ENCODE results near the gene OXA1L. TPM values are rescaled to one million over a fixed set of nuclear protein-coding genes. Genes with fewer than 3 reads are reported as not detected.
A peak's percentile ranks its signal among the peaks of the same experiment; 100 is the strongest.

The OXA1L gene
- total RNA-seq, 1 experiment from 2014 or later, result 110 TPM

GRCh38 chr14:22794551-22794951 lies 28.1 kb downstream of the OXA1L start:
- H3K4me1 ChIP-seq, result peaks cover 71% of the 10 kb centered on the region
- intact Hi-C loops (cut with micrococcal nuclease; ENCODE audit: unreplicated experiment), result no loop called here
- DNase-seq, result no peak
- peaks cover 85% of the 10 kb centered on the region for H3K36me3 Mint-ChIP-seq (ENCODE audit: insufficient read depth, unreplicated experiment)
- no TSS peak for BruUV-seq (replicated peaks)
- H3K36me3 ChIP-seq (ENCODE audit: control insufficient read depth, insufficient read depth, low read length), result peaks cover 2% of the 10 kb centered on the region; the same call in 1 of the 2 replicates
- no peak overlapping the region for H3K4me3 ChIP-seq (ENCODE audit: low read depth, low read length)
- H3K9me3 Mint-ChIP-seq (ENCODE audit: unreplicated experiment), result no peaks in the 10 kb centered on the region
- POLR2A ChIA-PET, result interaction anchor here (0.5 kb wide), 1 partner anchor 11 kb away, joined by 7 read pairs; no protein-coding TSS in a partner anchor
- CTCF ChIA-PET, result interaction anchor here (1.3 kb wide), 1 partner anchor 13 kb away, joined by 4 read pairs; no protein-coding TSS in a partner anchor
- H3K27me3 Mint-ChIP-seq (ENCODE audit: insufficient read depth, unreplicated experiment), result no peaks in the 10 kb centered on the region
- no peaks in the 10 kb centered on the region for H3K27me3 ChIP-seq (replicated peaks; ENCODE audit: control insufficient read depth, insufficient read depth, low read length)
- H3K9me3 ChIP-seq, result no peaks in the 10 kb centered on the region
- peaks cover 58% of the 10 kb centered on the region for H3K4me1 Mint-ChIP-seq (ENCODE audit: low read depth, unreplicated experiment)
- no peak for TF ChIP-seq CTCF (IDR thresholded peaks at IDR 0.05; ENCODE audit: insufficient read depth in 1 of 2, low read depth in 1 of 2, low read length in 1 of 2, severe bottlenecking in 1 of 2, unreplicated experiment in 1 of 2)
- no peak overlapping the region for H3K4me3 Mint-ChIP-seq (ENCODE audit: unreplicated experiment)
- H3K27ac Mint-ChIP-seq (ENCODE audit: unreplicated experiment), result peak overlapping the region; percentile 89

- Mint-ChIP-seq H3K27me3 (ENCODE audit: insufficient read depth, unreplicated experiment) (no peaks in the 10 kb centered on the region), H3K9me3 (ENCODE audit: unreplicated experiment) (no peaks in the 10 kb centered on the region), H3K4me1 (ENCODE audit: low read depth, unreplicated experiment) (peaks cover 67% of the 10 kb centered on the region), H3K27ac (ENCODE audit: unreplicated experiment) (peak overlapping the region; percentile 89), H3K4me3 (ENCODE audit: unreplicated experiment) (peak overlapping the region; percentile 43), H3K36me3 (ENCODE audit: insufficient read depth, unreplicated experiment) (peaks cover 88% of the 10 kb centered on the region)
- no peak for TF ChIP-seq CTCF (IDR thresholded peaks at IDR 0.05; ENCODE audit: insufficient read depth in 1 of 2, low read depth in 1 of 2, low read length in 1 of 2, severe bottlenecking in 1 of 2, unreplicated experiment in 1 of 2)
- ChIA-PET POLR2A (no interaction called here), CTCF (interaction anchor here (0.6 to 0.9 kb wide), 2 partner anchors 11 to 13 kb away, joined by 3 read pairs; no protein-coding TSS in a partner anchor)
- H3K27me3 ChIP-seq (replicated peaks; ENCODE audit: control insufficient read depth, insufficient read depth, low read length), result no peaks in the 10 kb centered on the region
- TSS peak; percentile 64 for BruUV-seq (replicated peaks)
- H3K36me3 ChIP-seq (ENCODE audit: control insufficient read depth, insufficient read depth, low read length), result peaks cover 2% of the 10 kb centered on the region; the same call in 1 of the 2 replicates
- H3K4me3 ChIP-seq (ENCODE audit: low read depth, low read length), result no peak overlapping the region
- intact Hi-C loops (cut with micrococcal nuclease; ENCODE audit: unreplicated experiment), result no loop called here
- H3K9me3 ChIP-seq, result no peaks in the 10 kb centered on the region
- peak in 1 of 2 experiments; percentile 56 for DNase-seq
- H3K4me1 ChIP-seq, result peaks cover 66% of the 10 kb centered on the region
Observed at GRCh38 chr14:22796087-22796707, 29.7 kb downstream of the OXA1L start.

- Histone ChIP-seq H3K9me3 (no peaks in the 10 kb centered on the region), H3K4me1 (peaks cover 69% of the 10 kb centered on the region), H3K27me3 (replicated peaks; ENCODE audit: control insufficient read depth, insufficient read depth, low read length) (no peaks in the 10 kb centered on the region), H3K36me3 (ENCODE audit: control insufficient read depth, insufficient read depth, low read length) (peaks cover 2% of the 10 kb centered on the region; the same call in 1 of the 2 replicates), H3K4me3 (ENCODE audit: low read depth, low read length) (no peak overlapping the region)
- no peak for TF ChIP-seq CTCF (IDR thresholded peaks at IDR 0.05; ENCODE audit: insufficient read depth in 1 of 2, low read depth in 1 of 2, low read length in 1 of 2, severe bottlenecking in 1 of 2, unreplicated experiment in 1 of 2)
- BruUV-seq (replicated peaks), result no TSS peak
- intact Hi-C loops (cut with micrococcal nuclease; ENCODE audit: unreplicated experiment), result no loop called here
- CTCF ChIA-PET, result interaction anchor here (0.7 kb wide), 1 partner anchor 10 kb away, joined by 3 read pairs; no protein-coding TSS in a partner anchor
- Mint-ChIP-seq H3K36me3 (ENCODE audit: insufficient read depth, unreplicated experiment) (peaks cover 88% of the 10 kb centered on the region), H3K27me3 (ENCODE audit: insufficient read depth, unreplicated experiment) (no peaks in the 10 kb centered on the region), H3K9me3 (ENCODE audit: unreplicated experiment) (no peaks in the 10 kb centered on the region), H3K4me1 (ENCODE audit: low read depth, unreplicated experiment) (peaks cover 66% of the 10 kb centered on the region), H3K4me3 (ENCODE audit: unreplicated experiment) (no peak overlapping the region), H3K27ac (ENCODE audit: unreplicated experiment) (peak overlapping the region; percentile 37)
- DNase-seq, result no peak
- POLR2A ChIA-PET, result no interaction called here
Observed at GRCh38 chr14:22797017-22797917, 30.8 kb downstream of the OXA1L start.
